DMS 273 treated with DMSO at 0.1 percent for 48 hours (cell line): ENCODE measurements around the gene TIFAB.

Source experiments
- DNase-seq: peaks from one replicate; lab custom pipeline; 2025; lab: John Stamatoyannopoulos, UW

TIFAB gene

GRCh38 chr5:135481909-135482311, 29.8 kb upstream of the TIFAB start:
- DNase-seq = no peak

GRCh38 chr5:135481387-135481786, 29.2 kb upstream of the TIFAB start:
- no peak for DNase-seq

- DNase-seq = no peak
These were observed 28.4 kb upstream of the TIFAB start for GRCh38 chr5:135480511-135480910.

GRCh38 chr5:135478938-135479337, 26.8 kb upstream of the TIFAB start:
- no peak for DNase-seq

- no peak for DNase-seq
These were observed 25.5 kb upstream of the TIFAB start for GRCh38 chr5:135477613-135478066.

DNA sequence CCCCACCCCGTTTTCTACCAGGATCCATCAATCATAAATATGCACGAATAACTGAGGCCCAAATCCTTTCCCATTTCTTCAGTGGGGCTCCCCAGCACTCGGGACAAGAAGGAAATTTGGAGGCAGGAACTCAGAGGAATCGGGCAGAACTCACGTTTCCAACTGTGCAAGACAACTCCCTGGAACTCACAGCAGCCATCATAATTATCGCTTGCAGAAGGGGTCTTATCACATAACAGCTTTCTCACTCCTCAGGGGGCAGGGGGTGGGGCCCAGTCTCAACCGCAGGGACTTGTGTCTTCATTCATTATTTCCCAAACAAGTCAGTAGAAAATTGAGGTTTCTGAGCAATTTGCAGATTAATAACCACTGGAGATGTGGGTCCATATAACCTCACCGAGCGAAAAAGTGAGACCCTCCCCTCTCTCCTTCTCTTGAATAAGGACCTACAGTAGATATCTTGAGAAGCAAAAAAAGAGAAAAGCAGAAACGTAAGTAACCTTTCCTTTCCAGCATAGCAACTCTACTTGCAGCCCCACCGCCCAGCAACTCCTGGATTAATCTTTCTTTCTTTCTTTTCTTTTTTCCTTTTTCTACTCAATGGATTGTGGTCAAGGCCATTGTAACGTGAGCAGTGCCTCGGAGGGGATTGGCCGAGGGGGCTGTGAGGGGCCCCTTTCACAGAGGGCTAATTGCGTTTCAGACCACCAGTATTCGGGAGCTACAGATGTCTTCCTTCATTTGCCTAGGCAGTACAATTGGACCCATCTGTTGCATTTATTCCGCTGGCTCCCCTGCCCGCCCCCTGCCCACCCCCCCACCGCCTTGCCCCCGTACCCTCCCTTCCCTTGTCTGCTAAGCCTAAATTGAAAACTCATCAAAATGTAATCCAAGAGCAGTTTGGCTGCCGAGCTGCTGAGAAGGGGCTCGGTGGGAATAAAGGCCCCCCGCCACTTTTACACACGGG, 24.7 kb upstream of the TIFAB start:
- peak; percentile 92 for DNase-seq

DNA sequence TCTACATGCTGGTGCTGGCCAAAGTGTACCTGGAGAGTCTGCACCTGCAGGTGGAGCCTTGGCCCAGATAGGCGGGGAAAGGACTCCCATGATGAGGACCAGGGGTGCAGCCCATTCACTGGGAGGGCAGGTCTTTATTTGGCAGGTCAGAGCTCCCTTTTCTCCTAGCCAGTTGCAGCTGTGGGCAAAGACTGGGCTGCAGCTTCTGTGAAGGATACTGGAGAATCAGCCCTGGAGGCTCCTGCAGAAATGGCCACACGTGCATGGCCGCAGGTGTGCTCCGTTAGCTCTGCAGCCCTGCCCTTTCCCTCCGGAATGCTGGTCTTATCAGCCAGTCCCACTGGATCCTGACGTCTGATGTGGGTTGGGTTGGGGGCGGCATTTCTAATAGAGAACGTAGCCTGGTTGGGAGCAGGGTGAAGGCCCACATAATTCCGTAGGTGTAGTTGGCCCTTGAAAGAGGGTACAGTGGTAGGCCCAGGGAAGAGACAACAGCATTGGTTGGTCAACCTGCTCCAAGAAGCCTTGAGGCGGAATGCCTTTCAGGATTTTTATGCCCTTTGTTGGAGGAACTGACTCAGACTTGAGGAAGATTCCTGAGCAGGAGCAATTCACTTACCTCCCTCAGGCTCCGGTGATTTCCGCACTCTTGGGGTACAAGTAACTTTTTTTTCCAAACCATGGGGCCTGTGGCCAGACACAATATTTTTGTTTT, 22.0 kb upstream of the TIFAB start:
- DNase-seq = no peak

GRCh38 chr5:135472141-135472540, 20.0 kb upstream of the TIFAB start:
- no peak for DNase-seq

- no peak for DNase-seq
These were observed 19.6 kb upstream of the TIFAB start for GRCh38 chr5:135471726-135472125.

GRCh38 chr5:135469911-135470310, 17.8 kb upstream of the TIFAB start:
- no peak for DNase-seq

GRCh38 chr5:135468541-135468940, 16.4 kb upstream of the TIFAB start:
- no peak for DNase-seq

DNA sequence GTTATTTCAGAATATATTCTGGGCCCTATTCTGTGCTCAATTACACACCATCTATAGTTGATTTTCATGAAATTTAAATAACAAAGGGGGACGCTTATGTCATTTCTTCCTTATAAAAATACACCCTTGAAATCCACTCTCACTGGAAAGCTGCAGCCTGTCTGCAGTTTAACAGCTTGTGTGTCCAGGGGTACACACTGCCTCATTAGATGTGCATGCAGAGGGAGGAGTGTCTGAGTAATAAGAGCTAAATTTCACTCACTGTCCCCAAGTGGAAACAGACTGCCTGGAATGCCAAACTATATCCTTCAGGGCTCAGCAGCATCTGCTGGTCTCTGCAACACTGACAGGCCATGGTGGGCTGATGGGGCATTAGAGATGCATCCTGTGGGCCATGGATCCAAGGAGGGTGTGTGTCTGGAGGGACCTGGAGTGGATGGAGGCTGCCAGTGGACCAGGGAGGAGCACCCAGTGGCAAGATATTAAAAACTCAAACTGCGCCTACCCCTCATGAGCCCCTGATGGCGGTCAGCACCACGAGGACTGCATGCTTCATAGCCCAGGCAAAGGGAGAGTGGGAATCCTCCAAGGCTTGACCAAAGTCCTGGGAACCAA, 15.8 kb upstream of the TIFAB start:
- no peak for DNase-seq

DNA sequence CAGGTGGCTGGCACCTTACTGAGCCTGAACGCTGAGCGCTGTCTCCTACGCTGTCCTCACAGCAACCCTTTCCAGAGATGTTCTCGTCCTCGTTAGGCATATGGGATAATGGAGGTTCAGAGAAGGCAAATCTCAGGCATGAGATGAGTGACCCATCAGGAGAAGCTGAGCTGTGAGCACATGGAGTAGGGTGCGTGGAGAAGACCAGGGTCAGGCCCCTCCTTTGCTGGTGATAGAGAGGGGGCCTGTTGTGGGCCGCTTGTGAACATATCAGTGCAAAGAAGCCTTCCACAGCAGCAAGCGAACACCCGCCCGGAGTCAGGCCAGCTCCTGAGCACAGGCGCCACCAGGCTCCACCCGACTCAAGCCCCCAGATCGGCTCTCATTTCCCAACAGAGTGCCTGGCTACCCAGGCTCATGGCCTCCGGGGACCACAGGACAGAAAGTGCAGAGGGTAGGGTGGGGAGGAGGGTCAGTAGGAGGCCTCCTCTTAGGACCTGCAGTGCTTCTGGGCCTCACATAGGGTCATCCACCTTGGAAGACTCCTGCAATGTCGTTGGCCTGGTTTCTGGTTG, 15.0 kb upstream of the TIFAB start:
- DNase-seq = no peak

DNA sequence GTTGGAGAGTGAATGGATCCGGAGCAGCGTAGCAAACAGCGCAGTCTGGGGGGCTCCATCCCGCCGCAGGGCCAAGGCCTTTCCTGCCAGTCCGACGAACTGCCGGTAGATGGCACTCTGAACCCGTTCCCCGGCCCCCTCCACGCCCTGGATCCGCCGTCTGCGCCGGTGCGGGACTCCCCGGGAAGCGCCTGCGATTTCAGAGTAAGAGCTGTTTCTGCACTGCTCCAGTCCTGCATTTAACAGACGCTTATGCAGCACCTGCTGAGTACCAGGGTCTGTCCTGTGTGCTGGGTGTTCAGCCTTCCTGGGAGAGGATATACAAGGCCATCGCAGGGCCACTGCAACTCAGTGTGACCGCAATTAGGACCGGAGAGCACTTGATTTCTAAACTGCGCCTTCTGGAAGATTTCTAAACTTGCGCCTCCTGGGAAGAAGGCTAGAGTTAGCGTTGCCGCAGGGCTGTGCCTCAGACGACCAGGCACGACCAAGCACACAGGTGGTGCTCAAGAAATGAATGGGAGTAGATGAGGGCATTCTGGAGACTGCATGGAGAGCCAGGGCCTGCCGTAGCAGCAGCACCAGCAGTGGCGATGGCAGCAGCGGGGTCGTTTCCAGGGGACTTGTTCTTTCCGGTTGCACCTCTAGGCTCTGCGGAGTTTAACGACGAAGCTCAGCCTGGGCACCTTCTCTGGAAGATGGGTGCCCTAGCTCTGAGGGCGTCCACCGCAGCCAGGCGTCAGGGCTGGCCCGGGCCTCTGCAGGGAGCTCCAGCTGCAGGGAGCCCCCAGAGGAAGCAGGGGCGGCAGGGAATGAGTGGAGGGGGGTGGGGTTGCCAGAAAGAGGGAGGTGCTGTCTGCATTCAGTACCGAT, 14.3 kb upstream of the TIFAB start:
- peak; percentile 44 for DNase-seq

GRCh38 chr5:135465391-135466122, 13.4 kb upstream of the TIFAB start:
- no peak for DNase-seq

- peak; percentile 49 for DNase-seq
These were observed 10.2 kb upstream of the TIFAB start for GRCh38 chr5:135462304-135462703.

DNA sequence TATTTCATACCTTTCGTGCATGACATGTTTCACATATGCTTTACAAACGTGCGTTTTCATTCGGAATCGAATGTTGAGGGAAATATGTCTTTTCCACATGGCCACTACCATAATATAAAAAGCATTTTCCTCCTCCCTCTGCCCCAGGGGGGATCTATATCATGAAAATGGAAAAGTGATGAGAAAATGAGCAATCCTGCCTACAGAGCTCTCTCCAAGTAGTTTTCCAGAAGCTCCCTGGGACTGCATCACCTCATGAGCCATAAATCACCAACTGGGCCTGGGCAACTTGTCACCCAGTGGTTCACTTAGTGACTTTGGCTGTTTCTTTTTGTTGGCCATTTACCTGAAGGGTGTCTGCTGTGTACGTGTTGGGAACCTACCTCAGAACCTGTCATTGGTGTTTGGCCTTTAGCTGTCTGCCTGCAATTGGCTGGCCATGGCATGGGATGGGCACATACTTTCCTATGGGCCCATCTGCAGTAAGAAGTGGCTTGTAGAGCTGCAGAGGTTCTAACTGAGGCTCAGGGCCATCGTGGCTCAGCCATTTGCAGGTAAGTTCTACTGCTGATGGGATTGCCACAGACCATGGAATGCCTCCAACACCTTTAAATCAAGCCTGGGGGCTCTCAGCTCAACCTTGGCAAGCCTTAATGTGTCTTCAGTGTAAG, 9.5 kb upstream of the TIFAB start:
- DNase-seq = no peak

- DNase-seq = no peak
These were observed 8.3 kb upstream of the TIFAB start for GRCh38 chr5:135460246-135461033.

- no peak for DNase-seq
These were observed 6.8 kb upstream of the TIFAB start for GRCh38 chr5:135458921-135459331.
